D721Med (cell line): ENCODE data around the gene PPP1R7.

Source experiments
- DNase-seq: peaks from one replicate; pipeline ENCODE4 v3.0.0; 2011; ENCODE audit warnings: low spot score; ENCODE audit not compliant: insufficient read length
- FAIRE-seq: peaks from 2 replicates; lab custom pipeline; 2011; peaks lifted over from hg19 to GRCh38; lab: Jason Lieb, UNC
- CTCF ChIP-seq: IDR thresholded peaks from 2 replicates; pipeline ENCODE4 v1.5.1; 2012; ENCODE audit warnings: mild to moderate bottlenecking, control low read depth; ENCODE audit not compliant: insufficient read depth; ENCODE audit errors: missing control alignments

PPP1R7 gene

GRCh38 chr2:241112592-241112991 is 37.7 kb upstream of the PPP1R7 start:
- no peak for FAIRE-seq
- DNase-seq, result no peak
- TF ChIP-seq CTCF, result no peak

GRCh38 chr2:241114836-241115235 is 35.4 kb upstream of the PPP1R7 start:
- no peak for DNase-seq
- FAIRE-seq, result no peak
- TF ChIP-seq CTCF, result no peak

GRCh38 chr2:241115361-241115760 is 34.9 kb upstream of the PPP1R7 start:
- TF ChIP-seq CTCF, result no peak
- DNase-seq, result no peak
- FAIRE-seq, result no peak

GRCh38 chr2:241116606-241117560 is 33.4 kb upstream of the PPP1R7 start:
- DNase-seq, result no peak
- no peak for TF ChIP-seq CTCF
- no peak for FAIRE-seq

GRCh38 chr2:241118737-241119505 is 31.3 kb upstream of the PPP1R7 start:
- DNase-seq, result no peak
- no peak for FAIRE-seq
- no peak for TF ChIP-seq CTCF

GRCh38 chr2:241120440-241120839 is 29.8 kb upstream of the PPP1R7 start:
- DNase-seq (no peak), FAIRE-seq (no peak)
- no peak for TF ChIP-seq CTCF
